WTC11 (cell line): Measurements from ENCODE around the gene BPIFB2.

Source experiments
- CTCF ChIP-seq: fragments of 200-600 bp; IDR thresholded peaks from 2 replicates; pipeline ENCODE4 v1.8.0; 2022; ENCODE audit warnings: antibody characterized with exemption
- E2F4 ChIP-seq: sonication (generic); formaldehyde crosslinking; IDR thresholded peaks from 2 replicates; pipeline ENCODE4 v1.8.1; 2022; ENCODE audit warnings: low read depth, mild to moderate bottlenecking, moderate library complexity, missing genetic modification reagents, borderline replicate concordance
- ELF4 ChIP-seq: sonication (generic); formaldehyde crosslinking; IDR thresholded peaks from 2 replicates; pipeline ENCODE4 v1.8.1; 2022; ENCODE audit warnings: low read depth, mild to moderate bottlenecking, moderate library complexity, missing genetic modification reagents
- MAX ChIP-seq: sonication (generic); formaldehyde crosslinking; IDR thresholded peaks from 2 replicates; pipeline ENCODE4 v1.8.0; 2022; ENCODE audit warnings: mild to moderate bottlenecking, missing genetic modification reagents
- MYBL2 ChIP-seq: sonication (generic); formaldehyde crosslinking; IDR thresholded peaks from 2 replicates; pipeline ENCODE4 v1.8.1; 2023; ENCODE audit warnings: mild to moderate bottlenecking, moderate library complexity, missing genetic modification reagents
- NFYB ChIP-seq: sonication (generic); formaldehyde crosslinking; conservative IDR thresholded peaks from 2 replicates; pipeline ENCODE4 v1.8.0; 2022; ENCODE audit warnings: low read depth, missing genetic modification reagents
- USF2 ChIP-seq: sonication (generic); formaldehyde crosslinking; IDR thresholded peaks from 2 replicates; pipeline ENCODE4 v1.8.1; 2023; ENCODE audit warnings: mild to moderate bottlenecking, missing genetic modification reagents, moderate library complexity
- ZNF416 ChIP-seq: fragments of 250-450 bp; sonication (Bioruptor Pico); IDR thresholded peaks from 2 replicates; pipeline ENCODE4 v1.9.0; 2021; ENCODE audit warnings: mild to moderate bottlenecking, inconsistent platforms

GRCh38 chr20:32989507-32990283 lies 17.8 kb upstream of the BPIFB2 start:
- TF ChIP-seq CTCF (no peak), ELF4 (CRISPR knock-in tag) (no peak), MAX (no peak), E2F4 (CRISPR knock-in tag) (no peak), MYBL2 (CRISPR knock-in tag) (no peak), USF2 (no peak), ZNF416 (CRISPR knock-in tag) (no peak), NFYB (CRISPR knock-in tag) (no peak)
